ENCODE results near the gene PHF13.
A peak's percentile ranks its signal among the peaks of the same experiment; 100 is the strongest.
"Not testable (repeated sequence)": the region's sequence is repeated elsewhere in the genome, so short reads cannot be mapped to it uniquely, and the experiment has no call there.

Gene PHF13

DNA sequence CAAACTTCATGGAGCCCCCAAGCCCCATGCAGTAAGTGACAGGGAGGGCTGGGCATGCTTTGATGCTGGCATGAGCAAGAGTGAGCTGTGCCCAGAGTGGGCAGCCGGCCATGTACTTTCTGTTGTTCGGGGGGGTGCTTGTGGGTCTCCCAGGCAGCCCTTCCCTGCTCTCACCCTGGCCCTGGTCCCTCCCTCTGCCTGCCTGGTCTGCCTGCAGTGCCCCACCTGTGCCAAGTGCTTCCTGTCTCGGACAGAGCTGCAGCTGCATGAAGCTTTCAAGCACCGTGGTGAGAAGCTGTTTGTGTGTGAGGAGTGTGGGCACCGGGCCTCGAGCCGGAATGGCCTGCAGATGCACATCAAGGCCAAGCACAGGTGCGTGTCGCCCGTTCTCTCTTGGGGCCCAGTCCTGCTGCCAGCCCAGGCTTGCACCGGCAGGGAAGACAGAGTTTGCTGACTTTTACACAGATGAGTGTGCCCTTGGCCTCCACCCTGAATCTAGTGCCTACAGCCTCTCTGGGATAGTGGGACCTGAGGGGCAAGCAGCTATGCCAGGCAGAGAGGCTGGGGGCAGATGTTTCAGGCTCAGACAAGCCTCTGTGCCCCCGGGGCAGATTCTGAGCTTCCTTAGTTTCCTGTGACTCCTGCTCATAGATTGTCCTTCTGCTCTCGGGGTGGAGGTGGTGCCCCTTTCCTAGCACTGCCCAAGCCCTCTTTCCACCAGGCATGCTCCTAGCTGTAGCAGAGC lies 26.1 kb upstream of the PHF13 start:
- DNase-seq, result no peak

GRCh38 chr1:6588128-6588892 lies 25.2 kb upstream of the PHF13 start:
- no peak for DNase-seq

- DNase-seq, result no peak
Observed at GRCh38 chr1:6588893-6589520, 24.5 kb upstream of the PHF13 start.

DNA sequence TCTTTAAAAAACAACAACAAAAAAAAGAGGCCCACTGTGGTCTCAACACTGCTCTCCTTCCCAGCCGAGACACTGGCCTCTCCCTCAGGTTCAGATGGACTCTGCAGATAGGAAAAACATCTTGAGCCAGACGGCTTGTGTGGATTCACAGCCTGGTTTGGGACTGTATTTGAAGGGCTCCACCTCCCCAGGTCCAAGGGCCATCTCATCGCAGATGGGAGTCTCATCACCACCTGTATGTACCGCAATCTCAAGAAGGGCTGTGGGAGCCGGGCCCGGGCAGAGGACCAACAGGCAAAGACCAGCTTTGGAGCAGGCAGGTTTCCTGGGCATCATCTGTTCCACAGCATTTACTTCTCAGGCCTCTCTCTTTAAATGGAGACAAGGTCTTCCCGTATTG lies 23.5 kb upstream of the PHF13 start:
- no peak for DNase-seq

DNA sequence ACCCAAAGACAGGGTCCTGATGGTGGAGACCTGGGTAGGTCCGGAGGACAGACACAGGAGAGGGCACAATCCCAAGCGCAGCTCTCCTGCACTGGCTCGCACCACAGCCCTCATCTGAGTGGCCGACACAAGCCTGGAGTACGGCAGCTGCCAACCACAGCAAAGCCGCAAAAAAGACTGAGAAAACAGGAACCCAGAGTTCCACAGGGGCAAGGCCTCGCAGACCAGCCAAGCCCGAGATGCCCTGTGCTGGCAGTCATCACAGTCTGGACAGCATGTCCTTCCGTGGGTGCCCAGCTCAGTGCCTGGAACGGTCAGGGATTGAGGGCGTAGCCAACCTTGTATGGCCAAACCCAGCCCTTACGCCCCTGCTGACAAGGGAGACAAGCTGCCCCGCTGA lies 22.3 kb upstream of the PHF13 start:
- no peak for DNase-seq

DNA sequence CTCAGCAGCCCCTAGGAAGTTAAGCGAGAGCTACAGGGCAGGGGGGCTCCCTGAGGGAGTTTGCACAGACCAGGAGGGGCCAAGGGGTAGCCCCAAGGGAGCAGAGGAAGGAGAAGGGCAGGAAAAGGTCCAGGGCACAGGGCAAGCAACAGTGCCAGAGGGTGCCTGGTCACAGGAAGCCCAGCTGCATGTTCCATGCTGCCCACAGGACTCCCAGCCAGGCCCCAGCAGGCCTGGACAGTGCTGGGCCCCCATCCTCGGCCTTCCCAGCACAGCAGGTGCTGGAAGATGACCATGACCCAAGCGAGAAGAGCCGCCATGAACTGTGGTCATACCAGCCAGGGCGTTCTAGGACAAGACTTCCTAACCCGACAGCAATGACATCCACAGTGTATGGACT lies 21.9 kb upstream of the PHF13 start:
- DNase-seq, result no peak

DNA sequence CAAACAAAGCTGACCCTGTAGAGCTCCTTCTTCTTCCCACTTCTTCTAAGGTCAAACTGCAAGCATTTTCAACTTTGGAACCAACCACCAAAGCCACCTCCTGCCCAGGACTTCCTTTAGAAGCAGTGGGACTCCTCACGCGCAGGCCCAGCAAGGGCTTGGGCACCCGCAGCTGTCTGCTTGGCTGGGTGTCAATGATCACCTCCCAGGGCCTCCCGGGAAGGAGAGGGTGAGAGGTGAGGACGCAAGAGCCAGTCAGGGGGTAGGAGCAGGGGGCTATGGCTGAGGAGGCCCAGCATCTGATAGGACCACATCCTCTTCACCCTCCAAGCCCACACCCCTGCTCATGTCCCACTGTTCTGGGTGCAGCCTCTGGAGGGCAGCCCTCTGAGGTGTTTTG lies 21.1 kb upstream of the PHF13 start:
- no peak for DNase-seq

- DNase-seq, result no peak
Observed at GRCh38 chr1:6592865-6593593, 20.5 kb upstream of the PHF13 start.

GRCh38 chr1:6593810-6594209 lies 19.7 kb upstream of the PHF13 start:
- DNase-seq, result no peak

DNA sequence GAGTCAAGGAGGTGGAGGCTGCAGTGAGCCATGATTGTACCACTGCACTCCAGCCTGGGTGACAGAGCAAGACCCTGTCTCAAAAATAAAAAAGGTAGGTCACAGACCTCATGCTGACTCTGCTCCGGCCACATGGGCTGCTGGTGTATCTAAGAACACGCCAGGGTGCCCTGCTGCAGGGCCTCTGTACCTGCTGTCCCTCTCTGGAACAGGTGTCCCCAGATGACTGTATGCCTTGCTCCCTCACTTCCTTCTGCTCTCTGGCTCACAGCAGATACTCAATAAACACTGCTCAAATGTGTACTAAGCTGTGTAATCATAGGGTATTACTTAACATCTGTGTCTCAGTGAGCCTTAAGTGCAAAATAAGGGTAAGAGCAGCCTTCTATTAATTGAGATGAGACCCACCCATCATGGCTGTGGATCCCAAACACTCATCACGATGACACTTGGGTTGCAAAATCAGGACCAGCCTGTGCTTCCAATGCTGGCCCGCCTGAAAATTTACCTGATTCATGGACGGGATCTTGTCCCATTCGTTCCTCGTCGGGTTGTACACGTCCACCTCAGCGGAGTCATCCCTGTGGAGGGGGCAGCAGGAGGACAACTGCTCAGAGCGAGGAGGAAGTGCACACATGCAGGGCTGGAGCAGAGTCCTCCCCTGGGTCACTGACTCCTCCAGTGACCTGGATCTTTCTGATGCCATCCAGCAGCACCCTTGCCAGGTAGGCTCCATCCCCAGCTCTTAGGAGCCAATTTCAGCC lies 18.4 kb upstream of the PHF13 start:
- DNase-seq, result no peak

DNA sequence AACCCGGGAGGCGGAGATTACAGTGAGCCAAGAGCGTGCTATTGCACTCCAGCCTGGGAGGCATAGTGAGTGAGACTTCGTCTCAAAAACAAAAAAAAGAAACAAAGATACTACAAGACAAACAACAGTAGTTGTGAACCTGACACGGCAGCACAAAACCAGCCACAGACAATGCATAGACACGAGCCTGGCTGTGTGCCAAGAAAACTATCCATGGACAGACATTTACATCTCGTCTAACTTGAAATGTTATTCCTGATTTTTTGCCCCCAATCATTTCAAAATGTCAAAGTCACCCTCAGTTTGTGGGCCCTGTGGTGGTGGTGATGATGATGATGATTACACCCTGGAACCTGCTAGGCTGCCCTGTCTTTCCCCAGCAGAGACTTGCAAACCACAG lies 17.2 kb upstream of the PHF13 start:
- DNase-seq, result no peak

GRCh38 chr1:6596886-6597776 lies 16.4 kb upstream of the PHF13 start:
- DNase-seq, result no peak

GRCh38 chr1:6597777-6598131 lies 15.8 kb upstream of the PHF13 start:
- no peak for DNase-seq

GRCh38 chr1:6599141-6599975 lies 14.2 kb upstream of the PHF13 start:
- no peak for DNase-seq

GRCh38 chr1:6599991-6600390 lies 13.5 kb upstream of the PHF13 start:
- not testable (repeated sequence) for DNase-seq

GRCh38 chr1:6600410-6601048 lies 13.0 kb upstream of the PHF13 start:
- no peak for DNase-seq

DNA sequence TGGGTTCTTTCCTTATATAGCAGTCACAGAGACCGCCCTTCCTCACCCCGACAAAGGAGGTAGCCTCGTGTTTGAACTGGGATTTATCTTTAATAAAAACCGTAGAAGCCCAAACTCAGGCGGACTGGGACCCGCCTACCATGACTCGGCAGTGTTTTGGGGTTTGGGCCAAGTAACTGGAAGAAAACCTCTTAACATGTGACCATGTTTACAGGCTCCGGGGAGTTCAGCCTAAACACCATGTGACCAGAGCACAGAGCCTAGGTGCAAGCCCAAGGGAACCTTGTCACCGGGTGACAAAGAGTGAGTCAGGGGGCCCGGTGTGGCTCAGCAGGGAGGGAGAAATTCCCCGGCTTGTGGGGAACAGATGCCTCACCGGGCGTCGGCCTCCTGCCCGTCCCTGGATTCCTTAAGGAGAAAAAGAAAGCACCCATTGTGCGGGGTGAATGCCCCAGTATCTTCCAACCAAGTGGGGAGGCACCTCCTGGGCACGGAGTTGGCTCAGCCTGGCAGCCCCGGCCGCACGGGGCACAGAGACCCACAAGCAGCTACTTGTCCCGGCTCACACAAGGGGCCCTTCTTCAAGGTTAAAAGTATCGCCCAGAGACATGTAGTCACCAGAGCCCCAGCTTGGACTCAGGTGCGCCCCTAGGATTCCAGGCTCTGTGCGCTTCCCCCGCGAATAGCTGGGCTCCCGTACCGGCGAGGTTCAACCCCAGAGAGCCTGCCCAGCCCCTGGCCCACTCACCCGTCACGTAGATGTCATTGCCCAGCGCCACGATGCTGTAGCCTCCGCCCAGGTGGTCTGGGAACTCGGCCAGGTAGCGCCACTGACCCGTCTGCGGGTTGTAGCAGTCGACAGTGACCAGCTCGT lies 12.2 kb upstream of the PHF13 start:
- peak; percentile 97 for DNase-seq

DNA sequence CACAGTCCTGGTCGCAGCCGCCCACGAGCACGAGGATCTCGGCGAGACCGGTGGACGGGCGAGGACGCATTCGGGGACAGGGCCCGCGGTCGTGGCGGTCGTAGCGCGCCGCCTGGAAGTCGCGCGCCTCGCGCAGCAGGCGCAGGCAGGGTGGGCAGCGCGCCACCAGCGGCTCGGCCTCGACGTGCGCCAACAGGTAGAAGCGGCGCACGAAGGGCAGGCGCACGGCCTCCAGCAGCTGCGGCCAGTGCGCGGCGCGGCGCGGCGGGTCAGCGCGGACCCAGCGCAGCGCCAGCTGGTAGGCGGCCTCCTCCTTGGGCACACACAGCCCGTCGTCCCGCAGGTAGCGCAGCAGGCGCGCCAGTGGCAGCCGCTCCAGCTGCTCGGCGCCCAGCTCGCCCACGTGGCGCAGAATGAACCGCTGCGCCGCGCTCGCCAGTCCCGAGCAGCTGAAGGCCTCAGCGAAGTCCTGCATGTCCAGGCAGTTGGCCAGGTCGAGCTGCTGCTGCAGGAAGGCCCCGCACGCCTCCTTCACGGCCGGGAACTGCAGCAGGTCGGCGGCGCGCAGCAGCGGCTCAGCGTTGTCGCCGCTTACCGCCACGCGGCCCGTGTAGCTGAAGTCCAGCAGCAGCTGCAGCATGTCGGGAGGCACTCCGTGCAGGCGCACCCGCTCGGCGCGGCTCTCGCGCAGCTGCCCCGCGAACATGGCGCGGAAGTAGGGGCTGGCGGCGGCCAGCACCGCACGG lies 11.4 kb upstream of the PHF13 start:
- peak; percentile 22 for DNase-seq

Data from HCEC 1CT (cell line).